ENCODE results near the gene POU1F1. TPM values are rescaled to one million over a fixed set of nuclear protein-coding genes. Genes with fewer than 3 reads are reported as not detected.

The POU1F1 gene
- total RNA-seq, 2 experiments from 2014 or later = not detected

Small RNA genes lying within 50 kb of the gene (microRNA-seq; reads per million reads assigned to microRNA genes)
- gene MIR4795 (ENCODE audit: borderline microRNAs expressed, borderline number of aligned reads, borderline replicate concordance) = not detected

Other genes with a start within 250 kb of the POU1F1 start
- 10 to 100 TPM; 28.4 to 29.0 TPM for gene CHMP2B, start 49.3 kb downstream of the POU1F1 start, total RNA-seq